Head of caudate nucleus (tissue), 42 donors: ENCODE results near the gene CPVL.

Source experiments
- DNase-seq, 42 donors: peaks; one replicate each; pipeline versions ENCODE4 v3.0.0 to v3.0.0-alpha.2; 2020 to 2021; ENCODE audit warnings: mixed read lengths in 7 of 42
- intact Hi-C: fragments of 100-400 bp; cut with DNase I; formaldehyde crosslinking; loops from one replicate; pipeline ENCODE4 v1.15.0; 2022

The CPVL gene

DNA sequence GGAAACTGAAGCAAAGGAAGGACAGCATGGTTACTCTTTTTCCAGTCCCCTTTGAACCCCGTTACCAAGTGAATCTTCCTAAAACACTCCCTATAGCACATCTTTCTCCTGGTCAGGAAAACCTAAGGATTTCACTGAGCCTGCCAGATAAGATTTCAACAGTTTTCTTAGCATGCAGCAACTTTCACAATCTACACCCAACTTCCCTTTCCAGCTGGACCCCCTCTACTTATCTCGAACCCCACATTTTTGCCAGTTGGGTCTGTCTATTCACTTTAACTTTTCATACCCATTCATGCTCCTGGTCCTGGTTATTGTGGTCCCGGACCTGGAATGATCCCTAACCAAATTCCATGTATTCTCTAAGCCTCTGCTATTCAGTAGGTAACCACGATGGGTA lies 14.9 kb upstream of the CPVL start:
- intact Hi-C loops = no loop called here
- no peak for DNase-seq

DNA sequence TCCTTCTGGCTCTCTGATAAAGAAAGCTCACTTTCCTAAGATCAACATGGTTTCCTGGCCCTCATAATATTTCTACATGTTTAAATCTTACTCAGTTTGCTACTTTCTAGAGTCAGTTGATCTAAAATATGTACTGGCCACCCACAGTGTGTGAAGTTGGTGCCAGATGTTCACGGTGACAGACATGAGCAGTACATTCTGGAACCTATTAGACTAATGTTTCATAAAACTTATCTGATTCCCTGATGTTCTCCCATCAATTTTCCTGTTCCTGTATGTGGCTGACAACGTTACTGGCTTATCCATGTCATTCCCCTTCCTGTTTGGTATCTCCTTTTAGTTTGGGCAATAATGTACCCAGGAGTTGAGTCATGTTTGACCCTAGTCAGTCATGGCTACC lies 13.7 kb upstream of the CPVL start:
- DNase-seq = no peak
- intact Hi-C loops = no loop called here

DNA sequence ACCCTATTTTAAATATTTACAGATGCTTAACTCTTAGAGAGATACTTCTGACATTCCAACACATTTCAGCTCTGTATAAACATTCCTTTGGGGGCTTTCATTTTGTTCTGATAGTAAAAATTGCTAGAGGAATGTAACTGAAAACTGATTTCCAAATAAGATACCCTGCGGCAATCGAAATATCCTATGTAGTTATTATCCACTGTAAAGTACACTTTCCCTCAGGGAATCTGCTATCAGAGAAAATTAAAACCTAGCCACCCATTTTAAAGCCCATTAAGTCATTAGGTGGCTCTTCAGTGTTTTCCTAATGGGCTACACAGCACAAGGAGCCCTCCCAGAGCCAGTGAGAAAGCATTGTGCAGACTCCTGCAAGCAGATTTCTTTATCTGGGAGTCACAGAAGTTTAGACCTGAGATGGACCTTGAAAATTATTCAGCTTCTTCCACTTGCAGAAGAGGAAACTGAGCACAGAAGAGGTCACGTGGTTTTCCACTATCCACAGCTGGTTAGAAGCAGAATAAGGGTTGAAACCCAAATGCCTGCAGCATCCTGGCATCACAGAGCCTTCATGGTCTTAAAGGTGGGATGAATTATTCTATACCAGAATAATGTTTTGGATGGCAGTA lies 12.6 kb upstream of the CPVL start:
- intact Hi-C loops = no loop called here
- no peak for DNase-seq

DNA sequence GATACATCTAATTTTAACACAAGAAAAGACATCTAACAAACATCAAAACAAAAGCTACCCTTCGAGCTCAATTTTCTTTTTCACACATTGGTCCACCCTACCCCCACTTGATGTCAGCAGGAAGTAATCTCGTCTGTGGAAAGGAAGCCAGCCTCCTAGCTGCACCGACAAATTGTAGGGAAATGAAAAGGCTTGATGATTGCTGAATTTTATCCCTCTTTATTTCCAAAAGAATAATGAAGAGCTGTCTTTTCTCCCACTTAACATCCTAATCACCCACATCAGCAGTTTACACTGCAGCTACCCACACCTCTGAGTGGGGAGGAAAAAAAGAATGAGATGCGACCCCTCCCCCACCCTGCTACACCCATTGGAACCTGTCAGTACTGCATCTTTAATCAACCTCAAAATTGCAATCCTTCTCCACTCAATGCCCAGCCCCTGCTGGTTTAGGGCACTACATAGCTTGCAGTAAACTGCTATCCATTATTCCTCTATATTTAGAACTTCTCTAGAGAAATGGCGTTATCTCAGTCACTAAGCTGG lies 10.6 kb upstream of the CPVL start:
- intact Hi-C loops = no loop called here
- DNase-seq = peak in 5 of 42 donors; percentile 23 to 43 (median 29)

DNA sequence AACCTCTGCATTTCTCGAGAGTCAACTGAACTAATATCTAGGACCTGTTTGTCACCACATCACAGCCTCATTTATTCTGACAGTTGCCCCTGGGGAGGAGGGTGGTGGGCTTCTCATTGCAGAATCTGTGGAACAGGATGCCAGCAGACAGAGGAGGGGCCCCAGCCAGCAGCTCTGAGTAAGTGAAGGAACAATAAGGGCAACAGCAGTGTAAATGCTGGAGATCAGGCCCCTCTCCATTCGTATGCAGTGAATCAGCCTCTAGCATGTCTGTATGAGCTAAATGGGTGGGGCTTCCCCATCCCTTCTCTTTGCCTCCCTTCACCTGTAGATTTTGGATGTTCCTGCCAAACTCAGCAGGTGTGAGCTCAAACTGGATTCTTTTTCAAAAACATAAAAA lies 7.7 kb upstream of the CPVL start:
- intact Hi-C loops = no loop called here
- no peak for DNase-seq

DNA sequence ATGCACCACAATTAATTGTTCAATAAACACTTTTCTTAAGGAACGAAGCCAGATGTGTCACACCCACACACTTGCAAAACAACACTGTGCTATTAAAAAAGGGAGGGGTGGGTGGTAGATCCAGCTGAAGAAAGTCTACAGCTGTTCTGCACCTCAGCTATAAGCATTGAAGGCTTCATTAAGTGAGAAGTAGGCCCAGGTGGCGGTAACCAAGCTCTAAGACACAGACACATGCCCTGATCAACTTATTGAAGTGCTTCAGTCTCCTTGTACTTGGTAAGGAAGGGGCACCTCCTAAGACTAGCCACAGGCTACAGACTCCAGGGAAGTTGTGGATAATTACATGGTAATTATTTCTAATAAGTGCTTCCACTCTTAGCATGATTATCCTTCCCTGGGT lies 4.5 kb upstream of the CPVL start:
- intact Hi-C loops = no loop called here
- no peak for DNase-seq

DNA sequence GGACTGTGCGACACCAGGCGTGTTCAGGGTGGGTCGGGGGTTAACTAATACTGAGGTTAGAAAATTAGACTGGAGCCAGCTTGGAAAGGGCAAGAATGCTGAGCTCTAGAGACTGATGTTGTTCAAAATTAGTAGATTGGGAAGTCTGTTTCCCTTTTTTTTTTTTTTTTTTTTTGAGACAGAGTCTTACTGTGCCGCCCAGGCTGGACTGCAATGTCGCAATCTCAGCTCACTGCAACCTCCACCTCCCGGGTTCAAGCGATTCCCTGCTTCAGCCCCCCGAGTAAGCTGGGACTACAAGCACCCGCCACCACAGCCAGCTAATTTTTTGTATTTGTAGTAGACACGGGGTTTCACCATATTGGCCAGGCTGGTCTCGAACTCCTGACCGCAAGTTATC lies 2.7 kb upstream of the CPVL start:
- intact Hi-C loops = no loop called here
- no peak for DNase-seq

DNA sequence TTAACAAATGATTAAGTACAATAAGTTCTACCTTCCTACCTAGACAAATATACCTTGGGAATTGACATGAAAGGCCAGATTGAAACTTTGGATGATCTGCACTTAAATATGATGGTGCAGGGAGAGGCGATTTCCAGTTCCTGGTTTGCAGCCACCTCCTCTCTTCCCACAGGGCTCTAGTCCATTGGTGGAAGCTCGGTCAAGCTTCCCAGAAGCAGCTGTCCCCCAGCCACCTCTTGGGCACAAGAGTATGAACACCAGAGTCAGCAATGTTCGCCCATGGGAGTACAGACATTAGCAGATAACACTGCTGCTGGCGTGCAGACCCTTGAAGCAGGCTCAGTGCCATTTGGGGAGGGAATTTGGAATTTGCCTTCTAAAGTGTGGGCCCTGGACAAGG lies 1.5 kb upstream of the CPVL start:
- DNase-seq = no peak
- intact Hi-C loops = no loop called here

DNA sequence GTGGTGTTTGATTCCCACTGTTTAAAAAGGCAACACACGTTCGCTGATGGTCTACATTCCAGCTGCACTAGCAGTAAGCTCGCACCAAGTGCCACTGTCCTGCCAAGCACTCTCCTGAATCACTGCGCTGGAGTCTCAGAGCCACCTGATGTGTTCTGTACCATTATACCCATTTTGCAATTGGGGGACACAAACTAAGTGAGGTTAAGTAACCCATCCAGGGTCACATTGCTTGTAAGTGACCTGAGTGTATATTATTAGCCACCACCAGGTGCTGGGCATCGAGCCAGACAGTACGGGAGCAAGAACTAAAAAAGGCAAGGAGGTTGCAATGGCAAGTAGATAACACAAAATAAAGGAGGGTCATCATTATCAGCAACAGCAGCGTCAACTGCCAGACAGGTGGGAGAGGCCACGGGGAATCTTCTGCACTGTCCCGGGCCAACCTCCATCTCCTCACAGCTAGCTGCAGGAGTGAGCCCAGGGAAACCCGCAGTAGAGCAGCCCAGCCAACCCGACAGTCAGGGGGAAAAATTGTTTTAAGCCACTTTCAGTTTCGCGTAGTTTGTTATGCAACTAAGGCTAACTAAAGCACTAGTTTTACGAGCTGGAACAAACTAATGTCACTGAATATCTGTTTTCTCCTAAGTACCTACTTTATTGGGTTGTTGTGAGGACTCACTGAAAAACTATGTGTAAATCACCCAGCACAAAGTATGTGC lies 712 bp upstream of the CPVL start:
- no peak for DNase-seq

DNA sequence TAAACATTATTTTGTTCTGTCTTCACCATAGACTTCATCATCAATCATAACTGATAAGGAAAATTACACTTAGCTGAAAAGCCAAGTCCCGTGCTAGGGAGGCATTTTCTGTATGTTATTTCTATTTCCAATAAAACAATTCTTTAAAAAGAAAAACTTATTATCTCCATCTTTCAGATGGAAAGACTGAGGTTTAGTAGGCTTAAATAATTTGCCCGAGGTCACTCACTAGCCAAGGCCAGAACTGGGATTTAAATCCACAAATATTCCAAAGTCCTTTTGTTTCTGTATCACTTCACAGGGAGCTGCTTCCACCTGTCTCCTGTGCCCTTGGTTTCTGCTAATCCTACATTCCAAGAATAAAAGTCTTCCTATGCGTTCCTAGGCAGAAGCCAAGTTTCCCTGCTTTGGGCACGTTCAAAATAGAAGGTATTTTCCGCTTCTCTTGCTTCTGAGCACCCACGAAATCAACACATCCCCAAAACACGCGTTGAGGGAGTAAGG lies 732 bp downstream of the CPVL start:
- intact Hi-C loops = no loop called here
- DNase-seq = peak in 1 of 42 donors; percentile 3

More for the DNA sequence above, 712 bp upstream of the CPVL start:
- intact Hi-C loops = no loop called here

DNA sequence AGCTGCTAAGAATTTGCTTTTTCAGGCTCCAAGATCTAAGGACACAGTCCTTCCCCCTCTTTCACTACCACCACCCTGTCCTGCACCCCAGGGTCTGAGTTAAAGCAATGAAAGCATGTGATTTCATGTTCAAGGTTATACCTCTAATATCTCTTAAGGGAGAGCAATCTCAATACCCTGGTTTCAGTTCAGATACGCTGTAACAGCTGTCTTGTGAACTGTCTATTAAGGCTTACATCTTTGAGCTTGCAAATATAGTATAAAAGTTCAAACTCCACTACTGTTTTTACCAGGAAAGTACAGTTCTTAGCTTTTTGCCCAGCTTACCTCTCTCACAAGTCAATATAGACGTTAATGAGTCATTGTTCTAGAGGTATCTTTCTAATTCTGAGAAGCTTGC lies 2.6 kb downstream of the CPVL start:
- DNase-seq = no peak
- intact Hi-C loops = no loop called here

DNA sequence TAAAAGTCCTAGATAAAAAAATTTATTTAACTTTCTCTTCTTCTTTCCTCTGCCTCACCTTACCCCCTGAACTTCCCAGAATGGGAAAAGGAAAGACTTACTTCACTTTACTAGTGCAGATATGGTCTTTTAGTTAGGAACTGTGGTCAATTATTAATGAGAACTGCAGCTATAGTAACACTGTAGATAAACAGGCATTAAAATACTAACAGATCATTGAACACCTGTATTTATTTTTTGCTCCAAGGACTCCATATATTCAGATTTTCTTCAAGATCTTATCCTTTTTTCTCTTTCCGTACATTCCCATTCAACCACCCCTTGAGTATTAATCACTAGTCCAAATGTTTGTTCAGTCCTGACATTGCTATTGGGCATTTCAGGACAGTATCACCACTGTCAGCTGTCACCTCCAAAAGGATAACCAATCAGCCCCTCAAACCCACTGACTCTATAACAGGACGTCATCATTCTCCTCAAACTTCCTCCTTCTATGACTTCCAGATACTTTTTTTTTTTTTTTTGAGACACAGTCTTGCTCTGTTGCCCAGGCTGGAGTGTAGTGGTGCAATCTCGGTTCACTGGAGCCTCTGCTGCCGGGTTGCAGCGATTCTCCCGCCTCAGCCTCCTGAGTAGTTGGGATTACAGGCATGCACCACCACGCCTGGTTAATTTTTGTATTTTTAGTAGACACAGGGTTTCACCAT lies 4.2 kb downstream of the CPVL start:
- DNase-seq = no peak
- intact Hi-C loops = no loop called here

DNA sequence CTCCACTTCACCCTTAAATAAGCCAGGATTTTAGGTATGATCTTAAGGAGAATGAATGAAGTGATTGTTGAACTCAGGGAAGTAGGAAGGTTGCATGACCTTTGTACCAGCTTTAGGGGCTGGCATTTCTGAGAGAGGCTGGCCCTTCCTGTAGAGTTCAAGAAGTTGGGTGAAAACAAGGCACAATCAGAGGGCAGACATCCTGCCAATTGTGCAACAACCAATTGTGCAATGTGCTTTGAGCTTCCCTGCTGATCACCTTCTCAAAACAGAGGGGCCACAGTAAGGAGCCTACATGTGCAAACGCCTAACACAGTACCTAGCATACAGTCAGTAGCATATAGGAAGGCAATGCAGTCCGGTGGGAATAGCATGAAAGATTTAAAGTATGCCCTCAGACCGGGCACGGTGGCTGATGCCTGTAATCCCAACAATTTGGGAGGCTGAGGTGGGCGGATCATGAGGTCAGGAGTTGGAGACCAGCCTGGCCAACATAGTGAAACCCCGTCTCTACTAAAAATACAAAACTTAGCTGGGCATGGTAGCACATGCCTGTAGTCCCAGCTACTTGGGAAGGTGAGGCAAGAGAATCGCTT lies 5.4 kb downstream of the CPVL start:
- DNase-seq = peak in 15 of 42 donors; percentile 12 to 49 (median 34)
- intact Hi-C loops = no loop called here

DNA sequence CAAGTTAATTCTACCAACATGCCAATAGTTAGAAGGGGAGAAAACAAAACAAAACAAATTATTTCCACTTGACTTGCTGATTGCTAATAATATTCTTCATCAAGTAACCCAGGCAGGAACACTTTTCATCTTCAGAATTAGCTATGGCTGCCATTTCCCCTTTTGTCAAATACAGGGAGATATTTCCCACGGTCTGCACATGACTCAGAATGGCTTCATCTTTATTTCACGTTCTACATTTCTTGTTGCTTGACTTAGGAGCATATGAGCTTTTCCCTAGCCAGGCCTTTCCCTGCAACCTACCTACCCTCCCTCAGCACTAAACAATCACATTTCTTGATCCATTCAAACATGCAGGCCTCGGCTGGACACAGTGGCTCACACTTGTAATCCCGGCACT lies 6.5 kb downstream of the CPVL start:
- DNase-seq = no peak
- intact Hi-C loops = no loop called here

DNA sequence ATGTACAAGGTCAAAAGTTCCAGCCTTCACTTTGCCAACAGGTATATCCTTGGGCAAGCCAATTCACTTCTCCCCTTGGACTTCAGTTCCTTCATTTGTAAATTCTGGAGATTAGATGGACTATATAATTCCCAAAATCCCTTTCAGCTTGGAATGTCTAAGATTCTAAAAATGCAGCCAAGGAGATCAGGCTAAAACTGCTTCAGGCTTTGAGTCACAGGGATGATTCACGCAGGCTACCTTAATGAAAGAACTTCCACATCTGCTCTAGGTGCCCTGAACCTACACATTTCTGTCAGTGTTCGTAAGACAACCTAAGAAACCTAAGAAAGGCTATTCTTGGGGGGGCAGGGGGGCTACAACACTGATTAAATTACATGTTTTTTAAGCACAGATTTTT lies 7.1 kb downstream of the CPVL start:
- peak in 4 of 42 donors; percentile 11 to 58 (median 32) for DNase-seq
- intact Hi-C loops = no loop called here

DNA sequence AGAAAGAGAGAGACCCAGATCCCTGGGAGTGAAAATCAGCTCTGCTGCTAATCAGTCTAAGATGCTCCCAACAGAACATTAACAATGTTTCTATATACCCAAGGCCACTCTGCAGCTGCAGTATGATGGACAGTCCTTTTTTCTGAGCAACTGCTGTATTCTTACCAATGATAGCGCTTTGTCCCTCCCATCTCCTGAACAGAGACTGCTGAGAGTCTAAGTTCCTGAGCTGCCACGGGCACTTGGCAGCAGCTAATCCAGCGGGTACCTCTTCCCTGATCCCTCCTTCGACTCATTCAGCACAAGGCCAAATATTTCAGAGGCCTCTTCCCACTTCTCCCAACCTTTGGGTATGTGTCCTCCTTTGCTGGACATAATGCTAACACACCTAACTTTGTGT lies 7.7 kb downstream of the CPVL start:
- no peak for DNase-seq
- intact Hi-C loops = no loop called here

DNA sequence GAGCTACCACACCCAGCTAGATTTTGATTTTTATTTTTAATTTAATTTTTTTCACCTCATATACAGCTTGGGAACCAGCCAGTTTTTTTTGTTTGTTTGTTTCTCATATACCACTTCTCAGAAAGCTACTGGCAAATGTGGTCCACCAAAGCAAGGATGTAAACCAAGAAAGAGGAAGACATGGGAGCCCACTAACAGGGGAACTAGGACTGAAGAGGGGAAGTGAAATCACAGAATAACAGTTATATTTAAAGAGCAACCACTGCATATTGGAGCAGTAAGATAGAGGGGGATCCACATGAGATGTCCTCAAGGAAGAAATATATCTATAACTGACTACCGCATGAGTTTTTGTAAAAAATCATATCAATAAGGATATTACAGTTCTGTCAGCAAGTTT lies 10.5 kb downstream of the CPVL start:
- no peak for DNase-seq
- intact Hi-C loops = no loop called here

DNA sequence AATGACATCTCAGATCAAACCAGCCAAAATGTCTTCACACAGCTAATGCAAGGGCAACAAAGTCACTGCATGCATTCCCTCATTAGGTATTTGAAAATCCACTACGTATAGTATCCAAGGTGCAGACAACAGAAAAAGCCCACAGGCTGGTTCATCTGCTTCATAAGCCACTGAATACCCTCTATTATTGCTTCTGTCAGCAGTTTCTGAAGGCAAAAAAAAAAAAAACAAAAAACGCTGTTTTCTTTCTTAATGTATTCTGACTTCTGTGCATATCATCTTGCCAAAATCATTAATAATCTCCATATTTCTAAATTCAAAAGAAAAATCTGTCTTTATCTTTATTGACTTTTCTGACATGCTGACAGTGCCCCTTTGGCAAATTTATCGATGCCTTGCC lies 13.4 kb downstream of the CPVL start:
- DNase-seq = no peak
- intact Hi-C loops = no loop called here

DNA sequence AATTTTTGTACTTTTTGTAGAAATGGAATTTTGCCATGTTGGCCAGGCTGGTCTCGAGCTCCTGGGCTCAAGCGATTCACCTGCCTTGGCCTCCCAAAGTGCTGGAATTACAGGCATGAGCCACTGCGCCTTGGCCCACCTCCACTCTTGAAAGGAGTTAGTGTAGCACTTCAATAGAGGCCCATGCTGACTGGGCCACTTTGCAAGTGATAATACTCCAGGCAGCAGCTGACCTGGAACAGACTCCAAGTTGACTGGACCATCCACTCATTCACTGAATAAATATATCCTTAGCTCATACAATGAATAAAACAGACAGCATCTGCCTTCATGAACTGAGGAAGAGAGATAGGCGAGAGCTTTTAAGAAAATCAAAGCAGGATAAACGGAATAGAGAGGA lies 14.7 kb downstream of the CPVL start:
- DNase-seq = no peak
- intact Hi-C loops = no loop called here

DNA sequence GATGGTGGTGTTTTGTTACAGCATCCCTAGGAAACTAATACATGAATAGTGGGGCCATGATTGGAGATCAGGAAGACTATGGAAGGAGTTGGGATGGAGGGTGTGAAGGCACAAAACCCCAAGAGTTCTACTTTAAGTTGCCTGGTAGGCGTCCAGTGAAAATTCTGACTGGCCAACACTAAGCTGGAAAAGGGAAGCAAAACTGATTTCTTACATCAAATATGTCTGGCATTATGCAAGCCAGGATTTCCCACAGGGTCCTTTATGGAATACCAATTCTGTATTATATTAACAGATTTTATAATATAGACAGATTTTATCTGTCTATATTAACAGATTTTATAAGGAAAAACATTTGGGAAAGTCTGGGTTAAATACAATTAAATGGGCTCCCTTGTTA lies 16.2 kb downstream of the CPVL start:
- no peak for DNase-seq
- intact Hi-C loops = no loop called here
